ENCODE data around the gene SEH1L.

Gene SEH1L

DNA sequence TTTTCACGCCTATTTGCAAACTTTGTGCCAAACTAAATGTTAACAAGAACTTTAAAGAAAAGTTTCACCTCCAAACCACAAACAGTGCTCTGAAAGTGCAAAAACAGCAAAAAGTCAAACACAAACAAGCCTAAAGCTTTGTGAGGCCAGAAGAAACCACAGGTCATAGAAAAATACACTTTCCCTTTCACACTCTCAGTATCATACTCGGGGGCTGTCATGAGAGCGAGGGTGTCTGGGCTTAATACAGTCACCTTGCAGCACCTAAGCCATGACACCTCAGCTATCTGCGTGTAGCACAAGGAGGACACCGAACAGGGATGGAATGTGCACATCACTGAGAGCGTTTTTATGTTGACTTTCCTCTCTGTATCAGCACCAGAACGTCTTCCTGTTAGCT is 26.6 kb upstream of the SEH1L start:
- DNase-seq (ENCODE audit: low spot score) (no peak), ATAC-seq (ENCODE audit: low read depth) (no peak)
- TF ChIP-seq, protein P1, sequence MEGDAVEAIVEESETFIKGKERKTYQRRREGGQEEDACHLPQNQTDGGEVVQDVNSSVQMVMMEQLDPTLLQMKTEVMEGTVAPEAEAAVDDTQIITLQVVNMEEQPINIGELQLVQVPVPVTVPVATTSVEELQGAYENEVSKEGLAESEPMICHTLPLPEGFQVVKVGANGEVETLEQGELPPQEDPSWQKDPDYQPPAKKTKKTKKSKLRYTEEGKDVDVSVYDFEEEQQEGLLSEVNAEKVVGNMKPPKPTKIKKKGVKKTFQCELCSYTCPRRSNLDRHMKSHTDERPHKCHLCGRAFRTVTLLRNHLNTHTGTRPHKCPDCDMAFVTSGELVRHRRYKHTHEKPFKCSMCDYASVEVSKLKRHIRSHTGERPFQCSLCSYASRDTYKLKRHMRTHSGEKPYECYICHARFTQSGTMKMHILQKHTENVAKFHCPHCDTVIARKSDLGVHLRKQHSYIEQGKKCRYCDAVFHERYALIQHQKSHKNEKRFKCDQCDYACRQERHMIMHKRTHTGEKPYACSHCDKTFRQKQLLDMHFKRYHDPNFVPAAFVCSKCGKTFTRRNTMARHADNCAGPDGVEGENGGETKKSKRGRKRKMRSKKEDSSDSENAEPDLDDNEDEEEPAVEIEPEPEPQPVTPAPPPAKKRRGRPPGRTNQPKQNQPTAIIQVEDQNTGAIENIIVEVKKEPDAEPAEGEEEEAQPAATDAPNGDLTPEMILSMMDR (IDR thresholded peaks at IDR 0.05; ENCODE audit: poor library complexity, severe bottlenecking): no peak
- no peaks in the 10 kb centered on the region for H3K4me1 ChIP-seq (ENCODE audit: insufficient read depth, poor library complexity, severe bottlenecking)
- no peak overlapping the region for H3K4me3 ChIP-seq (ENCODE audit: severe bottlenecking)
- H3K27ac ChIP-seq (ENCODE audit: poor library complexity, severe bottlenecking): no peak overlapping the region
- H3K27me3 ChIP-seq (ENCODE audit: insufficient read depth, poor library complexity, severe bottlenecking): no peaks in the 10 kb centered on the region
- no peaks in the 10 kb centered on the region for H3K9me3 ChIP-seq (ENCODE audit: severe bottlenecking)
- H3K36me3 ChIP-seq (ENCODE audit: low read depth): no peaks in the 10 kb centered on the region

DNA sequence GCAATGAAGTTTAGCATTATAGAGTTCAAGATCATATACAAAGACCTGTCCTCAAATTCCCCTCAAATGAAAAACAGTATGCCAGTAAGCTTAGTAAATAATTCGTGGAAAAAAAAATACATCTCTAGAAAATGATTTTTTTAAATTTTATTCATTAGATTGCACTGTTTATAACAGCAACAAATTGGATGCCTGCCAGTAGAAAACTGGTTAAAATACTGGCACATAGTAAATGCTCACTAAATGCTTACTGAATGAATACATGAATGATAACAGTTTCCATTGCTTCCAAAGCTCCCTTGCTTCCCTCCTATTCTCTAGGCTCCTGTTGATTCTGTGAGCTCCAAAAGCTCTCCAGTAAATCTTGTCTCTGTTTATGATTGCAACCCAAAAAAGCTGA is 25.5 kb upstream of the SEH1L start:
- ATAC-seq (ENCODE audit: low read depth): no peak
- TF ChIP-seq, protein P1 (IDR thresholded peaks at IDR 0.05; ENCODE audit: poor library complexity, severe bottlenecking): no peak
- H3K9me3 ChIP-seq (ENCODE audit: severe bottlenecking): no peaks in the 10 kb centered on the region

DNA sequence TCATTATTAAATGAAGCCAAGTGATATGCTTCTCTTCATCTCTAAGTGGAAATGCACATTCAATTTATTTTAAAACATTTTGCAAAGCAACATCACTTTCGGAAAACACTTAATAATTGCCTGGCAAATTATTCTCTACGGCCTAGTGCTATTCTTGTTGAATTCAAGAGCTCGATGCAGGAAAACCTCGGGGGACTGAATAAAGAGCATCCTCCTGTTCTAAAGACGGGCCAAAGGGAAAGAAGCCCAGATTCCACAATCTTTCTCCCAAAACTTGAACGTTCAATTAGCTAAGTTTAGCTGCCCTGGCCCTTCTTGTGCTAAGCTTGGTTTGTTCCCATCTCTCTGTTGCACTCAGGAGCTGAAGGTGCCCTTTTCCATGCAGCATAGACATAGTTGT is 23.2 kb upstream of the SEH1L start:
- no peak for ATAC-seq (ENCODE audit: low read depth)
- Histone ChIP-seq H3K9me3 (ENCODE audit: severe bottlenecking) (peaks cover 1% of the 10 kb centered on the region), H3K36me3 (ENCODE audit: low read depth) (no peaks in the 10 kb centered on the region), H3K27me3 (ENCODE audit: insufficient read depth, poor library complexity, severe bottlenecking) (no peaks in the 10 kb centered on the region), H3K4me3 (ENCODE audit: severe bottlenecking) (no peak overlapping the region), H3K4me1 (ENCODE audit: insufficient read depth, poor library complexity, severe bottlenecking) (no peaks in the 10 kb centered on the region), H3K27ac (ENCODE audit: poor library complexity, severe bottlenecking) (no peak overlapping the region)
- TF ChIP-seq, protein P1 (IDR thresholded peaks at IDR 0.05; ENCODE audit: poor library complexity, severe bottlenecking): no peak
- no peak for DNase-seq (ENCODE audit: low spot score)

More for the DNA sequence above, 25.5 kb upstream of the SEH1L start:
- Histone ChIP-seq H3K4me1 (ENCODE audit: insufficient read depth, poor library complexity, severe bottlenecking) (no peaks in the 10 kb centered on the region), H3K4me3 (ENCODE audit: severe bottlenecking) (no peak overlapping the region), H3K27me3 (ENCODE audit: insufficient read depth, poor library complexity, severe bottlenecking) (no peaks in the 10 kb centered on the region), H3K27ac (ENCODE audit: poor library complexity, severe bottlenecking) (no peak overlapping the region), H3K36me3 (ENCODE audit: low read depth) (no peaks in the 10 kb centered on the region)
- no peak for DNase-seq (ENCODE audit: low spot score)

DNA sequence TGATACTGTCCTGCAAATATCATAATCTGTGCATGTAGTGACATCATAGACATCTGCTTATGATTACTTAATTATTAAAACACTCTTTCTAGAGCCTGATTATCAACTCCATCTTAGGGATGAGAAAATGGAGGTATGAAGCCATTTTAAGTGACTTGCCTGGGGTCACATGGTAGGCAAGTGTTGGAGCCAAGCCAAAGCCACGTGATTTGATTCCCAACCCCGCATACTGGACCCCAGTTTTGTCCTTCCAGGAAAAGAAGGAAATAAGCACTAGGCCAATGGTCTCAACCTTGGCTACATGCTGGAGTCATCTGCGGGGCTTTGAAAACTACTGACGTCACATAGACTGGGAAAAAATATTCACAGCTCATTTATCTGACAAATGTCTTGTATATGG is 19.6 kb upstream of the SEH1L start:
- Histone ChIP-seq H3K27ac (ENCODE audit: poor library complexity, severe bottlenecking) (no peak overlapping the region), H3K36me3 (ENCODE audit: low read depth) (no peaks in the 10 kb centered on the region), H3K9me3 (ENCODE audit: severe bottlenecking) (peaks cover 1% of the 10 kb centered on the region), H3K27me3 (ENCODE audit: insufficient read depth, poor library complexity, severe bottlenecking) (no peaks in the 10 kb centered on the region), H3K4me3 (ENCODE audit: severe bottlenecking) (no peak overlapping the region), H3K4me1 (ENCODE audit: insufficient read depth, poor library complexity, severe bottlenecking) (no peaks in the 10 kb centered on the region)
- no peak for DNase-seq (ENCODE audit: low spot score)
- ATAC-seq (ENCODE audit: low read depth): no peak
- TF ChIP-seq, protein P1 (IDR thresholded peaks at IDR 0.05; ENCODE audit: poor library complexity, severe bottlenecking): no peak

DNA sequence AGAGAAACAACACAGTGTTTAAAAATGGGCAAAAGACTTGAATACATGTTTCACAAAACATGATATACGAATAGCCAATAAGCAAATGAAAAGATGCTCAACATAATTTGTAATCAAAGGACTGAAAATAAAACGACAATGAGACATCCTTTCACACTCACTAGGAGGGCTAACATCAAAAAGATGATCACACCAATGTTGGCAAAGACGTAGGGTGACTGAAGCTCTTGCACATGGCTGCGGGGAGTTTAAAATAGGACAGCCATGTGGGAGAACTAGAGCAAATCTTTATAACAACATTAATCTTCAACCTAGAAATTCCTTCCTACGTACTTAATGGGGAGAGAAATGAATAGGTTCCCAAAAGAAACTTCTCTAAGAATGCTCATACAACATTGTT is 19.2 kb upstream of the SEH1L start:
- Histone ChIP-seq H3K27ac (ENCODE audit: poor library complexity, severe bottlenecking) (no peak overlapping the region), H3K4me1 (ENCODE audit: insufficient read depth, poor library complexity, severe bottlenecking) (no peaks in the 10 kb centered on the region), H3K9me3 (ENCODE audit: severe bottlenecking) (peaks cover 1% of the 10 kb centered on the region), H3K36me3 (ENCODE audit: low read depth) (no peaks in the 10 kb centered on the region), H3K4me3 (ENCODE audit: severe bottlenecking) (no peak overlapping the region), H3K27me3 (ENCODE audit: insufficient read depth, poor library complexity, severe bottlenecking) (no peaks in the 10 kb centered on the region)
- TF ChIP-seq, protein P1 (IDR thresholded peaks at IDR 0.05; ENCODE audit: poor library complexity, severe bottlenecking): no peak
- ATAC-seq (ENCODE audit: low read depth) (no peak), DNase-seq (ENCODE audit: low spot score) (no peak)
